Activated CD4-positive, alpha-beta T cell treated with anti-CD3 and anti-CD28 coated beads for 36 hours (primary cell): Measurements from ENCODE around the gene NTN1. TPM values are rescaled to one million over a fixed set of nuclear protein-coding genes. Genes with fewer than 3 reads are reported as not detected.
"Not testable (repeated sequence)": the region's sequence is repeated elsewhere in the genome, so short reads cannot be mapped to it uniquely, and the experiment has no call there.

Experiments used
- ATAC-seq: fragments of 200-7000 bp; cut with Tn5 transposase; one replicate; pipeline ENCODE4 v1.10.0; 2021; ENCODE audit warnings: mild to moderate bottlenecking, moderate library complexity
- CTCF ChIA-PET: fragments of 350-600 bp; sonication (Branson Sonifier 250); formaldehyde crosslinking; loops from one replicate; lab custom pipeline; 2021; ENCODE audit warnings: antibody characterized with exemption; lab: Charles Lee
- POLR2A ChIA-PET: fragments of 350-600 bp; sonication (Branson Sonifier 250); formaldehyde crosslinking; loops from one replicate; lab custom pipeline; 2021; ENCODE audit warnings: antibody characterized with exemption, inconsistent platforms; lab: Charles Lee
- DNase-seq: peaks from one replicate; pipeline ENCODE4 v3.0.0-alpha.2; 2020
- H3K27ac Mint-ChIP-seq: one replicate; pipeline ENCODE4 v1.8.0; 2021; ENCODE audit warnings: mixed read lengths
- H3K27me3 Mint-ChIP-seq: one replicate; pipeline ENCODE4 v1.8.0; 2021; ENCODE audit warnings: mixed read lengths
- H3K36me3 Mint-ChIP-seq: one replicate; pipeline ENCODE4 v1.8.0; 2021; ENCODE audit warnings: low read depth, mixed read lengths
- H3K4me1 Mint-ChIP-seq: one replicate; pipeline ENCODE4 v1.8.0; 2021; ENCODE audit warnings: mixed read lengths
- H3K4me3 Mint-ChIP-seq: one replicate; pipeline ENCODE4 v1.8.0; 2021; ENCODE audit warnings: mild to moderate bottlenecking, moderate library complexity, mixed read lengths
- H3K9me3 Mint-ChIP-seq: one replicate; pipeline ENCODE4 v1.8.0; 2021; ENCODE audit warnings: low read depth, mixed read lengths
- intact Hi-C, 2 experiments: fragments of 100-400 bp; cut with DNase I in 1 of 2; cut with micrococcal nuclease in 1 of 2; formaldehyde crosslinking; loops; one replicate each; pipeline versions ENCODE4 v1.14.2 to v1.15.1; 2022 to 2024; cut with DNase I, micrococcal nuclease
- total RNA-seq, 2 experiments: library from RNA; stranded (reverse); gene quantifications; one replicate each; pipeline ENCODE4 v1.2.3, GENCODE V29; 2021

Gene NTN1
- under 1 TPM; 0.60 to 0.71 TPM for total RNA-seq

- peaks cover 48% of the 10 kb centered on the region for H3K27me3 Mint-ChIP-seq
- no peaks in the 10 kb centered on the region for H3K36me3 Mint-ChIP-seq
- H3K4me3 Mint-ChIP-seq, result peak within 1 kb of the TSS; percentile 77
- no peak within 1 kb of the TSS for H3K27ac Mint-ChIP-seq
- CTCF ChIA-PET, result interaction anchor here (0.7 to 0.8 kb wide), 2 partner anchors 18 to 499 kb away, joined by 3 read pairs; no protein-coding TSS in a partner anchor
- H3K9me3 Mint-ChIP-seq, result no peaks in the 10 kb centered on the region
- ATAC-seq, result peak; percentile 89
- intact Hi-C loops, result loop anchor here in 1 of 2 experiments (2.0 kb wide), 1 partner anchor 271 kb away; no protein-coding TSS in a partner anchor
- POLR2A ChIA-PET, result no interaction called here
- peak; percentile 82 for DNase-seq
- peaks cover 6% of the 10 kb centered on the region for H3K4me1 Mint-ChIP-seq
Measured at GRCh38 chr17:9021158-9021991, at the start of gene NTN1. Gene NTN1, plus strand, starts transcription at chr17:9021510. Its CDS starts 864 bp downstream, at chr17:9022374.

- ChIA-PET CTCF (interaction anchor here (0.8 to 2.8 kb wide), 3 partner anchors 18 to 28 kb away, joined by 4 to 13 read pairs (median 4); no protein-coding TSS in a partner anchor), POLR2A (no interaction called here)
- no peak overlapping the region for H3K4me3 Mint-ChIP-seq
- peaks cover 3% of the 10 kb centered on the region for H3K9me3 Mint-ChIP-seq
- H3K4me1 Mint-ChIP-seq, result no peaks in the 10 kb centered on the region
- intact Hi-C loops, result no loop called here
- no peaks in the 10 kb centered on the region for H3K36me3 Mint-ChIP-seq
- DNase-seq, result no peak
- no peak for ATAC-seq
- no peak overlapping the region for H3K27ac Mint-ChIP-seq
- no peaks in the 10 kb centered on the region for H3K27me3 Mint-ChIP-seq
Measured at GRCh38 chr17:8975091-8975725, 46.1 kb upstream of the NTN1 start.

- no peak for DNase-seq
- no peak overlapping the region for H3K27ac Mint-ChIP-seq
- no peaks in the 10 kb centered on the region for H3K27me3 Mint-ChIP-seq
- POLR2A ChIA-PET, result no interaction called here
- H3K4me1 Mint-ChIP-seq, result no peaks in the 10 kb centered on the region
- intact Hi-C loops, result no loop called here
- H3K36me3 Mint-ChIP-seq, result no peaks in the 10 kb centered on the region
- no peak for ATAC-seq
- peaks cover 3% of the 10 kb centered on the region for H3K9me3 Mint-ChIP-seq
- H3K4me3 Mint-ChIP-seq, result no peak overlapping the region
- CTCF ChIA-PET, result interaction anchor here (0.9 to 1.4 kb wide), 4 partner anchors 11 to 82 kb away, joined by 3 to 4 read pairs (median 3); no protein-coding TSS in a partner anchor
Measured at GRCh38 chr17:8976638-8977037, 44.7 kb upstream of the NTN1 start.

- H3K27me3 Mint-ChIP-seq, result no peaks in the 10 kb centered on the region
- intact Hi-C loops, result no loop called here
- no peaks in the 10 kb centered on the region for H3K4me1 Mint-ChIP-seq
- H3K27ac Mint-ChIP-seq, result no peak overlapping the region
- CTCF ChIA-PET, result no interaction called here
- no peak overlapping the region for H3K4me3 Mint-ChIP-seq
- no peak for ATAC-seq
- no peaks in the 10 kb centered on the region for H3K36me3 Mint-ChIP-seq
- POLR2A ChIA-PET, result no interaction called here
- no peaks in the 10 kb centered on the region for H3K9me3 Mint-ChIP-seq
- DNase-seq, result no peak
Measured at GRCh38 chr17:8979715-8980114, 41.6 kb upstream of the NTN1 start.

- H3K4me3 Mint-ChIP-seq, result no peak overlapping the region
- ATAC-seq, result no peak
- peaks cover 2% of the 10 kb centered on the region for H3K9me3 Mint-ChIP-seq
- intact Hi-C loops, result no loop called here
- ChIA-PET CTCF (no interaction called here), POLR2A (no interaction called here)
- H3K4me1 Mint-ChIP-seq, result peaks cover 11% of the 10 kb centered on the region
- H3K36me3 Mint-ChIP-seq, result peaks cover 3% of the 10 kb centered on the region
- no peaks in the 10 kb centered on the region for H3K27me3 Mint-ChIP-seq
- no peak for DNase-seq
- H3K27ac Mint-ChIP-seq, result no peak overlapping the region
Measured at GRCh38 chr17:8981443-8981842, 39.9 kb upstream of the NTN1 start.

- H3K27me3 Mint-ChIP-seq, ATAC-seq, H3K4me3 Mint-ChIP-seq, DNase-seq, H3K9me3 Mint-ChIP-seq, H3K27ac Mint-ChIP-seq, H3K36me3 Mint-ChIP-seq, POLR2A ChIA-PET, intact Hi-C loops: not testable (repeated sequence)
- H3K4me1 Mint-ChIP-seq, result peaks cover 11% of the 10 kb centered on the region
- CTCF ChIA-PET, result interaction anchor here (1.0 to 2.1 kb wide), 5 partner anchors 9 to 35 kb away, joined by 3 to 7 read pairs (median 7); no protein-coding TSS in a partner anchor
Measured at GRCh38 chr17:8984225-8984624, 37.1 kb upstream of the NTN1 start.

GRCh38 chr17:8985054-8985701 lies 36.1 kb upstream of the NTN1 start:
- intact Hi-C loops, result no loop called here
- Mint-ChIP-seq H3K36me3 (peaks cover 4% of the 10 kb centered on the region), H3K4me1 (peaks cover 11% of the 10 kb centered on the region), H3K27me3 (no peaks in the 10 kb centered on the region), H3K27ac (no peak overlapping the region), H3K4me3 (no peak overlapping the region), H3K9me3 (peaks cover 7% of the 10 kb centered on the region)
- peak; percentile 42 for ATAC-seq
- CTCF ChIA-PET, result interaction anchor here (1.0 to 2.1 kb wide), 6 partner anchors 8 to 84 kb away, joined by 3 to 7 read pairs (median 6); no protein-coding TSS in a partner anchor
- POLR2A ChIA-PET, result no interaction called here
- DNase-seq, result peak; percentile 44

GRCh38 chr17:8986295-8986694 lies 35.0 kb upstream of the NTN1 start:
- Mint-ChIP-seq H3K9me3 (peaks cover 7% of the 10 kb centered on the region), H3K27me3 (peaks cover under 1% of the 10 kb centered on the region), H3K27ac (no peak overlapping the region), H3K4me3 (no peak overlapping the region), H3K4me1 (peaks cover 12% of the 10 kb centered on the region), H3K36me3 (peaks cover 4% of the 10 kb centered on the region)
- intact Hi-C loops, result no loop called here
- ATAC-seq (no peak), DNase-seq (no peak)
- CTCF ChIA-PET, result interaction anchor here (1.4 kb wide), 1 partner anchor 85 kb away, joined by 4 read pairs; no protein-coding TSS in a partner anchor
- POLR2A ChIA-PET, result no interaction called here

- POLR2A ChIA-PET, intact Hi-C loops, H3K27ac Mint-ChIP-seq: not testable (repeated sequence)
Measured at GRCh38 chr17:8988263-8988935, 32.9 kb upstream of the NTN1 start.

GRCh38 chr17:8991514-8992285 lies 29.6 kb upstream of the NTN1 start:
- intact Hi-C loops, result loop anchor here in 1 of 2 experiments (2.0 to 10.0 kb wide), 3 partner anchors 299 to 577 kb away; no protein-coding TSS in a partner anchor
- H3K36me3 Mint-ChIP-seq, result peaks cover 2% of the 10 kb centered on the region
- CTCF ChIA-PET, result interaction anchor here (0.6 to 1.0 kb wide), 4 partner anchors 39 to 429 kb away, joined by 3 to 4 read pairs (median 3); no protein-coding TSS in a partner anchor
- no peak overlapping the region for H3K27ac Mint-ChIP-seq
- peak; percentile 85 for DNase-seq
- no peak overlapping the region for H3K4me3 Mint-ChIP-seq
- H3K27me3 Mint-ChIP-seq, result peaks cover 2% of the 10 kb centered on the region
- peak; percentile 83 for ATAC-seq
- H3K4me1 Mint-ChIP-seq, result peaks cover 6% of the 10 kb centered on the region
- peaks cover 5% of the 10 kb centered on the region for H3K9me3 Mint-ChIP-seq
- POLR2A ChIA-PET, result no interaction called here

More at GRCh38 chr17:8988263-8988935, 32.9 kb upstream of the NTN1 start:
- ATAC-seq, H3K27me3 Mint-ChIP-seq, H3K4me3 Mint-ChIP-seq, H3K9me3 Mint-ChIP-seq, H3K36me3 Mint-ChIP-seq, DNase-seq: not testable (repeated sequence)
- H3K4me1 Mint-ChIP-seq, result peaks cover 14% of the 10 kb centered on the region
- CTCF ChIA-PET, result interaction anchor here (0.7 to 1.6 kb wide), 3 partner anchors 10 to 89 kb away, joined by 3 to 4 read pairs (median 3); no protein-coding TSS in a partner anchor
